Measurements from ENCODE around the gene BTG1.
"Not testable (repeated sequence)": the region's sequence is repeated elsewhere in the genome, so short reads cannot be mapped to it uniquely, and the experiment has no call there.

Gene BTG1

GRCh38 chr12:92096346-92097136 lies 49.1 kb downstream of the BTG1 start:
- DNase-seq (ENCODE audit: low spot score) = no peak

DNA sequence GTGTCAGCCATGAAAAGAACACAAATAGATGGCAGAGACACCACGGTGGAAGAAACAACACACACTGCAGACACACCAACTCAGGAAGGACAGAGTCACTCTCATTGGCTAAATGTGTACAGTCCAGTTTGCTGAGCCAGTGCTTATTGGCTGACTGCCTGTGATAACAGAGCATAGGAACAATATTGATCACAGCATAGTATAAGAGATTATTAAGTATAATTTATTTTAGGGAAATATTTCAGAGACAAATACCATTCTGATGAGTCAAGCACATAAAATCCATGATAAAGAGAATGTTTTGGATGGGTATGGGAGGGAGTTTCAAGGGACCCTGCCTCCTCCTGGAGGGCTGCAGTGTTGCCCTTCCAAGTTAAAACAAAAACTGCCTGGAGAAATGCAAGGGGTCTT lies 50.9 kb downstream of the BTG1 start:
- DNase-seq (ENCODE audit: low spot score) = no peak

DNA sequence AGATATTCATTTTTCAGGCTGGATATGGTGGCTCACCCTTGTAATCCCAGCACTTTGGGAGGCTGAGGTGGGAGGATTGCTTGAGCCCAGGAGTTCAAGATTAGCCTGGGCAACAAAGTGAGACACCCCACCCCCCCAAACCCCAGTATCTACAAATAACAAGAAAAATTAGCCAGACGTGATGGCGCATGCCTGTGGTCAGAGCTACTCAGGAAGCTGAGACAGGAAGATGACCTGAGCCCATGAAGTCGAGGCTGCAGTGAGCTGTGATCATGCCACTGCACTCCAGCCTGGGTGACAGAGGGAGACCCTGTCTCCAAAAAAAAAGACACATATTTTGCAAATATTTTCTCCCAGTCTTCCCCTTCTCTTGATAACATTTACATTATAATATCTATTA lies 51.3 kb downstream of the BTG1 start:
- not testable (repeated sequence) for DNase-seq (ENCODE audit: low spot score)

All from pons (tissue), 1 donor.